HFFc6 (cell line): ENCODE data around the gene LIN37. TPM values are rescaled to one million over a fixed set of nuclear protein-coding genes. Genes with fewer than 3 reads are reported as not detected.
A peak's percentile ranks its signal among the peaks of the same experiment; 100 is the strongest.

ENCODE experiments used
- DNase-seq: peaks from one replicate; pipeline ENCODE4 v3.0.0-alpha.2; 2018
- H3K27ac Mint-ChIP-seq: 2 replicates; pipeline ENCODE4 v1.8.0; 2020; ENCODE audit warnings: mild to moderate bottlenecking, mixed read lengths
- H3K27me3 Mint-ChIP-seq: 2 replicates; pipeline ENCODE4 v1.8.0; 2021; ENCODE audit warnings: mild to moderate bottlenecking, moderate library complexity, mixed read lengths; ENCODE audit not compliant: insufficient read depth
- H3K36me3 Mint-ChIP-seq: 2 replicates; pipeline ENCODE4 v1.8.0; 2021; ENCODE audit warnings: low read depth, mixed read lengths
- H3K4me1 Mint-ChIP-seq: 2 replicates; pipeline ENCODE4 v1.8.0; 2020; ENCODE audit warnings: low read depth, mixed read lengths
- H3K4me3 Mint-ChIP-seq: 2 replicates; pipeline ENCODE4 v1.8.0; 2020; ENCODE audit warnings: mild to moderate bottlenecking, moderate library complexity, mixed read lengths
- H3K9me3 Mint-ChIP-seq: 2 replicates; pipeline ENCODE4 v1.8.0; 2020; ENCODE audit warnings: mild to moderate bottlenecking, mixed read lengths
- CTCF ChIP-seq: fragments of 200-600 bp; sonication (generic); IDR thresholded peaks from 2 replicates; pipeline ENCODE4 v1.5.0; 2021; ENCODE audit warnings: antibody characterized with exemption, mild to moderate bottlenecking
- total RNA-seq, 6 experiments: library from RNA; stranded (reverse); fragmentation: NEBNext Ultra II Directional; extraction: Animal tissue kit (Norgen Biotek cat#: 25700); gene quantifications; 2 replicates in 1 of 6; 3 replicates in 5 of 6; pipeline ENCODE4 v1.2.3, GENCODE V29; 2021

Gene LIN37
- total RNA-seq, 6 experiments from 2014 or later: 6.0 to 9.9 (median 8.7) TPM

GRCh38 chr19:35741203-35741515, 7.2 kb upstream of the LIN37 start:
- no peak for DNase-seq
- Mint-ChIP-seq H3K9me3 (no peaks in the 10 kb centered on the region), H3K4me3 (peak overlapping the region; percentile 87), H3K27me3 (peaks cover 9% of the 10 kb centered on the region), H3K36me3 (peaks cover 13% of the 10 kb centered on the region), H3K27ac (peak overlapping the region; percentile 38; the same call in 1 of the 2 replicates), H3K4me1 (peaks cover 29% of the 10 kb centered on the region)
- TF ChIP-seq CTCF: no peak; the same call in none of the 2 replicates

DNA sequence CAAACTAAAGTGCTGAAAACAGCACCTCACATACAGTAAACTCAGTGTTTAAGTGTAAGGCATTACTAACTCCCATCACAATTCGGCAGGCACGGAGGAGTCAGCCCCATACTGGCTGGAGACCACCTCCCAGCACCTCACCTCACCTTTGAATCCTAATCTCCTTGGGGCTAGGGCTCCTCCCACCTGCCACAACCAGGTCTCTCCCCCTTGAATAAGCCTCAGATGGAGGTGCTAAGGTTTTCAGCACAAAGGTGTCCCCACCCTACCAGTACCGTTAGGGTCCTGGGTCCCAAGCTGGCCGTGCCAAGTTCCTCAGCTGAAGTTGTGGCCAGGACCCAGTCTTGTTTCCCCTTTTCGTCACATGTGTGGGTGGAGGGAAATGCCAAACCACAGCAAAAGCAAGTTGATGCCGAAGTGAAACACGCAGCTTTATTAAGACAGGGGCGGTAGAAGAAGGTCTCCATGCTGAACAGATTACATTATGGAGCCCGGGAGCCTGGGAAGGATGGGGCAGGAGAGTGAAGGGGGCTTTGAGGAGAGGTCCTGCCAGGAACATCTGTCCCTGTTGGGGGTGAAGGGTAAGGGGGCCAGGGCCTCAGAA, 6.2 kb upstream of the LIN37 start, which contains the start of gene IGFLR1:
IGFLR1 (minus strand) TSS at position 332 of the 604 bp plus-strand sequence. CDS start 1,272 bp downstream, outside the sequence.
- H3K4me3 Mint-ChIP-seq: no peak within 1 kb of the TSS
- H3K27ac Mint-ChIP-seq: no peak within 1 kb of the TSS
- peaks cover 13% of the 10 kb centered on the region for H3K36me3 Mint-ChIP-seq
- peaks cover 39% of the 10 kb centered on the region for H3K4me1 Mint-ChIP-seq
- no peak for TF ChIP-seq CTCF
- no peaks in the 10 kb centered on the region for H3K9me3 Mint-ChIP-seq
- DNase-seq: no peak
- peaks cover 9% of the 10 kb centered on the region for H3K27me3 Mint-ChIP-seq

DNA sequence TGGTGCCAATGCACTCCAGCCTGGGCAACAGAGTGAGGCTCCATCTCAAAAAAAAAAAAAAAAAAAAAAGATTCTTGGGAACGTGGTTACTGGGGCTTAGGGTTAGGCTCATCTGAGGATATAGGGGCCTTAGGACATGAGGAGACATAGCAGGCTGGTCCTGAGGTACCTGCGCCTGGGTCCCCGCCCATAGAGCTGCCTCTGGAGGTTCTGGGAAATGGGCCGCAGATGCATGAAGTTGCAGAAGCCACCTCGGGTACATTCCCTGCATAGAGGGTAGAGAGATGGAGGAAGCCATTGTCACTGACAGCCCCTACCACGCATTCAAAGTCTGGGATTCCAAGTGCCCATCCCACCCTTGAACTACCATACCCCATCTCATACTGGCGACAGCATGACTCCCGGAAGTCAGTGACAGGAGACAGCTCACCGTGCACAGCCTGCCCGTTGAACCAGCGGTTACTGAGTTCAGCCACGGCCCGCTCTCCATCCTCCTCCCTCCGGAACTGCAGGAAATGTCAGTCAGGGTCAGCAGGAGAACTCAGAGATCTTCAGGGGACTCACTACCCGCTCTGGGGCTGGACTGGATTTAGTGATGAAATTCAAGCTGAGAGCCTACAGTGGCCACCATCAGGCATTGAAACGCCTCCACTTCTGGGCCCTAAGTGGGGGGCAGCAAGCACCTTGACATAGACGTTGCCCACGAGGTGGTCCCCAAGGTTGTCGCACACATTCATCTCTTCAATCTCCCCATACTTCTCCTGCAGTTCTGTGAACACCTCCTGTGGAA, 4.5 kb upstream of the LIN37 start:
- peak overlapping the region; percentile 97 for H3K4me3 Mint-ChIP-seq
- H3K27ac Mint-ChIP-seq: no peak overlapping the region
- no peak for TF ChIP-seq CTCF
- no peaks in the 10 kb centered on the region for H3K9me3 Mint-ChIP-seq
- no peak for DNase-seq
- peaks cover 8% of the 10 kb centered on the region for H3K27me3 Mint-ChIP-seq
- H3K4me1 Mint-ChIP-seq: peaks cover 47% of the 10 kb centered on the region
- peaks cover 13% of the 10 kb centered on the region for H3K36me3 Mint-ChIP-seq

DNA sequence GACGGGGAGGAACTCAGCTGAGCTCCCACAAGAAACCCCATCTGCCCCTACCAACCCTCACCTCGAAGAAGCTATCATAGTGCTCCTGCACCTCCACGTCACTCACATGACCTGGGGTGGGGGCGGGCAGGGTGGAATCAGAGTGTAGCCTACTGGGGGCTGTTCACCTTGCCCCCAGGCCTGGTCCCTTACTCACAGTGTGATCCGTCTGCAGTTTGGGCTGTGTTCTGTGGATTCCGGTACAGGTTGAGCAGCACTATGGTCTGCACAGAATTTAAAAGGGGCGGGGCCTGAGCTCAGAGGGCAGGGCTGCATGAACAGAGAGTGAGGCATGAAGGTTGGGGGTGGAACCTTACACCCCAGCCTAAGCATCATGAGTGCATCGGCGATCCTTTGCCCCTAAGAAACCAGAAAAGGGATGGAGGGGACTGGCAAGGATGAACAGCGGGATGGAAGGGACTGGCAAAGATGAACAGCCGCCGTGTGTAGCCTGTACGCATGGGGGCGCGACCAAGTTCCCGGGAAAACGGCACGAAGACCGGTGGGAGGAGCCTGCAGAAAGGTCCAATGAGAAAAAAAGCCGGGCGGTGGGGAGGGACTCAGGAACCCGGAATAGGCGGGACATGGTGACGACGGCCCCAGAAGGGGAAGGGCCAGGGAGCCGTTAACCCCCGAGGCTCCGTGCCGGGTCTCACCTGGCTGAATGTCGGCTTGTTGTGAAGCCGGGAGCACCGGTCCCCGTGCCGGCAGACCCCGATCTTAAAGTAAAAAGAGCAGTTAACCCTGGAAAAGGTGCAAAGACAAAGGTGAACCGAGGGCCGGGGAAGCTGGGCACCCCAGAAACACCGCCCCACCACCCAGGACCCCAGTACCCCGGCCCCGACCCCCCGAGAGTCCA, 3.7 kb upstream of the LIN37 start:
- peak overlapping the region; percentile 100 for H3K27ac Mint-ChIP-seq
- H3K36me3 Mint-ChIP-seq: peaks cover 13% of the 10 kb centered on the region
- H3K4me3 Mint-ChIP-seq: peak overlapping the region; percentile 97
- H3K4me1 Mint-ChIP-seq: peaks cover 47% of the 10 kb centered on the region
- H3K27me3 Mint-ChIP-seq: peaks cover 6% of the 10 kb centered on the region
- H3K9me3 Mint-ChIP-seq: no peaks in the 10 kb centered on the region
- DNase-seq: peak; percentile 93
- peak; percentile 65 for TF ChIP-seq CTCF

GRCh38 chr19:35745328-35746086, 2.9 kb upstream of the LIN37 start, which contains the start of the genes PSENEN and U2AF1L4:
Gene PSENEN (plus strand): TSS chr19:35745651. CDS start chr19:35745931, 280 bp downstream.
Gene U2AF1L4 (minus strand): TSS chr19:35745418. CDS start chr19:35745391, 27 bp downstream.
- Mint-ChIP-seq H3K4me1 (peaks cover 51% of the 10 kb centered on the region), H3K36me3 (peaks cover 13% of the 10 kb centered on the region), H3K27ac (peak within 1 kb of the TSS; percentile 100), H3K4me3 (peak within 1 kb of the TSS; percentile 97), H3K27me3 (peaks cover 6% of the 10 kb centered on the region), H3K9me3 (no peaks in the 10 kb centered on the region)
- peak; percentile 98 for DNase-seq
- no peak for TF ChIP-seq CTCF
